Neural cell (in vitro differentiated cells): ENCODE measurements around the gene ZNF552.

Source experiments
- CTCF ChIP-seq: fragments of 450-650 bp; IDR thresholded peaks from 2 replicates; pipeline ENCODE4 v1.5.1; 2014; ENCODE audit warnings: antibody characterized with exemption, mild to moderate bottlenecking, moderate library complexity; ENCODE audit not compliant: poor library complexity, severe bottlenecking
- EP300 ChIP-seq: fragments of 450-650 bp; conservative IDR thresholded peaks from 2 replicates; pipeline ENCODE4 v1.6.1; 2014; ENCODE audit warnings: antibody characterized with exemption, mild to moderate bottlenecking, moderate library complexity; ENCODE audit not compliant: poor library complexity, severe bottlenecking
- EZH2 ChIP-seq: fragments of 200-600, 300-800 bp; shearing (Covaris generic), sonication (generic); IDR thresholded peaks from 2 replicates; pipeline ENCODE4 v1.6.1; 2014; ENCODE audit warnings: antibody characterized with exemption, low read length, borderline replicate concordance, mild to moderate bottlenecking; ENCODE audit not compliant: insufficient read depth, poor library complexity, severe bottlenecking
- POLR2AphosphoS5 ChIP-seq: IDR thresholded peaks from 2 replicates; pipeline ENCODE4 v1.6.1; 2012
- RAD21 ChIP-seq: fragments of 450-650 bp; conservative IDR thresholded peaks from 2 replicates; pipeline ENCODE4 v1.6.1; 2014; ENCODE audit warnings: antibody characterized with exemption, mild to moderate bottlenecking, moderate library complexity
- SMC3 ChIP-seq: fragments of 450-650 bp; conservative IDR thresholded peaks from 2 replicates; pipeline ENCODE4 v1.6.1; 2014; ENCODE audit warnings: antibody characterized with exemption, mild to moderate bottlenecking, moderate library complexity; ENCODE audit not compliant: poor library complexity
- TAF1 ChIP-seq: IDR thresholded peaks from 2 replicates; pipeline ENCODE4 v1.6.1; 2012; ENCODE audit warnings: low read depth

- TF ChIP-seq EZH2 (no peak), CTCF (no peak), POLR2AphosphoS5 (no peak), TAF1 (no peak), SMC3 (no peak), EP300 (no peak), RAD21 (no peak)
These were observed 701 bp downstream of the ZNF552 start for GRCh38 chr19:57813919-57814504.
